DOHH2 (cell line): ENCODE measurements around the gene DZIP3.

Experiments used
- EZH2phosphoT487 ChIP-seq: fragments of 200-600 bp; sonication (generic); IDR thresholded peaks from 2 replicates; pipeline ENCODE4 v1.6.1; 2017; ENCODE audit warnings: borderline replicate concordance, mild to moderate bottlenecking, antibody characterized with exemption, low read length, moderate library complexity, mixed read lengths
- TF ChIP-seq, protein P1 (sequence below): fragments of 200-600 bp; sonication (generic); IDR thresholded peaks from one replicate; pipeline ENCODE4 v1.5.1; 2014; ENCODE audit warnings: antibody characterized with exemption, mild to moderate bottlenecking, low read depth, low read length; ENCODE audit not compliant: poor library complexity, severe bottlenecking

- TF ChIP-seq, protein P1, sequence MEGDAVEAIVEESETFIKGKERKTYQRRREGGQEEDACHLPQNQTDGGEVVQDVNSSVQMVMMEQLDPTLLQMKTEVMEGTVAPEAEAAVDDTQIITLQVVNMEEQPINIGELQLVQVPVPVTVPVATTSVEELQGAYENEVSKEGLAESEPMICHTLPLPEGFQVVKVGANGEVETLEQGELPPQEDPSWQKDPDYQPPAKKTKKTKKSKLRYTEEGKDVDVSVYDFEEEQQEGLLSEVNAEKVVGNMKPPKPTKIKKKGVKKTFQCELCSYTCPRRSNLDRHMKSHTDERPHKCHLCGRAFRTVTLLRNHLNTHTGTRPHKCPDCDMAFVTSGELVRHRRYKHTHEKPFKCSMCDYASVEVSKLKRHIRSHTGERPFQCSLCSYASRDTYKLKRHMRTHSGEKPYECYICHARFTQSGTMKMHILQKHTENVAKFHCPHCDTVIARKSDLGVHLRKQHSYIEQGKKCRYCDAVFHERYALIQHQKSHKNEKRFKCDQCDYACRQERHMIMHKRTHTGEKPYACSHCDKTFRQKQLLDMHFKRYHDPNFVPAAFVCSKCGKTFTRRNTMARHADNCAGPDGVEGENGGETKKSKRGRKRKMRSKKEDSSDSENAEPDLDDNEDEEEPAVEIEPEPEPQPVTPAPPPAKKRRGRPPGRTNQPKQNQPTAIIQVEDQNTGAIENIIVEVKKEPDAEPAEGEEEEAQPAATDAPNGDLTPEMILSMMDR: no peak
- no peak for TF ChIP-seq EZH2phosphoT487
Measured at GRCh38 chr3:108546247-108546646, 43.3 kb upstream of the DZIP3 start.
